ENCODE data around the gene SGMS1.

DNA sequence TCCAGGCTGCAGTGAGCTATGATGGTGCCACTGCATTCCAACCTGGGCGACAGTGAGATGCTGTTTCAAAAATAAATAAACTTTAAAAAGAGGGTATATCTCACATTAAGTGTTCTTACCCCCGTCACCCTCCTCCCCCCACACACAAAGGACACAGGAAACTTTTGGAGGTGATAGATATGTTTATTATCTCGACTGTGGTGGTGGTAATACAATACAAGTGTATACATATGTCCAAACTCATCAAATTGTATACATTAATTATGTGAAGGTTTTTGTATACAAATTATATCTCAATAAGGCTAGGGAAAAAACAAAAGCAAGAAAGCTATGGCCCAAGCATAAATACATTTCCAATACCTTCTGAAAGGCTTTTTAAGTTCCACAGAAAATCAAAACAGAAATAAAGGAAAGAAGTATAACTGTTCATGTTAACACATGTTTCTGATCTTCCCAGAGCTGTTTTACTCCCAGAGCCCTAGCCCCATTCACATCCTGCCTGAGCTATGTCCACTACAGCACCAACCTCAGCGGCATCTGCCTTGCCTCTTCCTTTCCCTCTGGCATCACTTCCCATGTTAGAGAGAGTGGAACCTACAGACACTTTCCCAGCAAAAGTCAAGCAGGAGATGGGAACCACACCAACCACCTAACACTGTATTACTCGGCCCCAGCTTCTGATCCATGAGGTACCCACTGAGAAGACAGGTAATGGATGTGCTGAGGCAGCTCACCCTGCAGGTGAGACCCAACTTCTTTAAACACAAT, 48.1 kb downstream of the SGMS1 start:
- TF ChIP-seq YY1 (IDR thresholded peaks at IDR 0.05; ENCODE audit: insufficient read depth, insufficient read length) (no peak), SUZ12 (IDR thresholded peaks at IDR 0.05; ENCODE audit: extremely low read depth, insufficient read depth, insufficient read length) (no peak)

All from NT2/D1 (cell line).